IMR-90 (cell line): ENCODE measurements around the gene PDE11A. TPM values are rescaled to one million over a fixed set of nuclear protein-coding genes. Genes with fewer than 3 reads are reported as not detected.
A peak's percentile ranks its signal among the peaks of the same experiment; 100 is the strongest.

Experiments
- ATAC-seq: fragments of 200-7000 bp; cut with Tn5 transposase; 2 replicates; pipeline ENCODE4 v1.9.1; 2020; ENCODE audit warnings: low read depth, mild to moderate bottlenecking, moderate library complexity
- BruUV-seq: library from RNA; stranded (reverse); fragments of 400-500 nt; replicated peaks from 2 replicates; lab custom pipeline; 2021; lab: Mats Ljungman, UMichigan
- CTCF ChIA-PET: fragments of 300-600 bp; formaldehyde crosslinking; extraction: SDS; loops from one replicate; lab custom pipeline; 2021; ENCODE audit warnings: antibody characterized with exemption; lab: Yijun Ruan, JAX
- POLR2A ChIA-PET: fragments of 300-600 bp; sonication (Branson Sonifier 250); formaldehyde crosslinking; loops from one replicate; lab custom pipeline; 2022; ENCODE audit warnings: antibody characterized with exemption; ENCODE audit not compliant: unreplicated experiment; lab: Charles Lee
- DNase-seq: peaks from one replicate; pipeline ENCODE4 v3.0.0; 2013
- H2AFZ ChIP-seq: replicated peaks from 2 replicates; pipeline ENCODE3; 2013; ENCODE audit warnings: low read length, mild to moderate bottlenecking; ENCODE audit not compliant: poor library complexity
- H2AK5ac ChIP-seq: 2 replicates; pipeline ENCODE4 v1.6.1; 2013; ENCODE audit warnings: low read depth, low read length, inconsistent platforms
- H2AK9ac ChIP-seq: replicated peaks from 2 replicates; pipeline ENCODE3; 2013; ENCODE audit warnings: mild to moderate bottlenecking, low read depth, low read length, moderate library complexity; ENCODE audit not compliant: poor library complexity
- H2BK120ac ChIP-seq: 2 replicates; pipeline ENCODE4 v1.6.1; 2013; ENCODE audit warnings: low read depth, low read length, inconsistent platforms
- H2BK15ac ChIP-seq: 3 replicates; pipeline ENCODE4 v1.6.1; 2013; ENCODE audit warnings: low read depth, low read length, inconsistent platforms
- H2BK20ac ChIP-seq: 2 replicates; pipeline ENCODE4 v1.6.1; 2013; ENCODE audit warnings: low read depth, mild to moderate bottlenecking, inconsistent platforms, low read length, moderate library complexity
- H2BK5ac ChIP-seq: 2 replicates; pipeline ENCODE4 v1.6.1; 2013; ENCODE audit warnings: mild to moderate bottlenecking, low read depth, low read length, inconsistent platforms; ENCODE audit not compliant: poor library complexity, severe bottlenecking
- H3K14ac ChIP-seq: replicated peaks from 2 replicates; pipeline ENCODE4 v1.6.1; 2013; ENCODE audit warnings: low read depth, low read length, inconsistent platforms
- H3K18ac ChIP-seq: 2 replicates; pipeline ENCODE4 v1.6.1; 2013; ENCODE audit warnings: low read depth, low read length, control low read depth
- H3K23ac ChIP-seq: 2 replicates; pipeline ENCODE4 v1.6.1; 2013; ENCODE audit warnings: low read depth, low read length, inconsistent platforms
- H3K27ac ChIP-seq: 2 replicates; pipeline ENCODE4 v1.5.1; 2013; ENCODE audit warnings: mild to moderate bottlenecking, control low read depth, low read length; ENCODE audit not compliant: insufficient read depth
- H3K27me3 ChIP-seq: 2 replicates; pipeline ENCODE4 v1.6.1; 2013; ENCODE audit warnings: low read length; ENCODE audit not compliant: control insufficient read depth, insufficient read depth
- H3K36me3 ChIP-seq: 2 replicates; pipeline ENCODE4 v1.6.1; 2013; ENCODE audit warnings: low read length, mixed read lengths; ENCODE audit not compliant: control insufficient read depth, insufficient read depth
- H3K4ac ChIP-seq: 2 replicates; pipeline ENCODE4 v1.6.1; 2013; ENCODE audit warnings: low read depth, low read length, inconsistent platforms
- H3K4me1 ChIP-seq: 2 replicates; pipeline ENCODE4 v1.6.1; 2013; ENCODE audit warnings: low read length, mixed read lengths; ENCODE audit not compliant: control insufficient read depth, insufficient read depth
- H3K4me2 ChIP-seq: 2 replicates; pipeline ENCODE4 v1.6.1; 2013; ENCODE audit warnings: low read depth, mild to moderate bottlenecking, control low read depth, low read length, moderate library complexity
- H3K4me3 ChIP-seq: 2 replicates; pipeline ENCODE4 v1.5.1; 2013; ENCODE audit warnings: low read depth, mild to moderate bottlenecking, control low read depth, low read length, moderate library complexity; ENCODE audit not compliant: insufficient read depth
- H3K56ac ChIP-seq: 2 replicates; pipeline ENCODE4 v1.6.1; 2013; ENCODE audit warnings: low read length, inconsistent platforms; ENCODE audit not compliant: insufficient read depth; ENCODE audit errors: extremely low read depth
- H3K79me1 ChIP-seq, 2 experiments: 2 replicates each; pipeline ENCODE4 v1.6.1; 2013; ENCODE audit warnings: low read length in 2 of 2, inconsistent platforms in 1 of 2, low read depth in 1 of 2
- H3K9ac ChIP-seq: 2 replicates; pipeline ENCODE4 v1.6.1; 2013; ENCODE audit warnings: low read depth, low read length, control low read depth
- H3K9me1 ChIP-seq: 2 replicates; pipeline ENCODE4 v1.6.1; 2013; ENCODE audit warnings: low read length, inconsistent platforms; ENCODE audit not compliant: insufficient read depth
- H3K9me3 ChIP-seq: 2 replicates; pipeline ENCODE4 v1.6.1; 2013; ENCODE audit warnings: low read length; ENCODE audit not compliant: control insufficient read depth, insufficient read depth
- H4K20me1 ChIP-seq: 2 replicates; pipeline ENCODE4 v1.6.1; 2013; ENCODE audit warnings: low read length, inconsistent platforms; ENCODE audit not compliant: insufficient read depth
- H4K5ac ChIP-seq: 2 replicates; pipeline ENCODE4 v1.6.1; 2013; ENCODE audit warnings: mild to moderate bottlenecking, low read depth, low read length, control low read depth
- H4K8ac ChIP-seq, 2 experiments: 2 replicates each; pipeline ENCODE4 v1.6.1; 2013; ENCODE audit warnings: low read depth in 2 of 2, low read length in 2 of 2, control low read depth in 1 of 2, inconsistent platforms in 1 of 2
- H4K91ac ChIP-seq: 2 replicates; pipeline ENCODE4 v1.6.1; 2013; ENCODE audit warnings: low read depth, low read length, inconsistent platforms; ENCODE audit not compliant: insufficient read depth
- BHLHE40 ChIP-seq: fragments of 150-350 bp; IDR thresholded peaks from 2 replicates; pipeline ENCODE4 v1.6.1; 2016; ENCODE audit warnings: mild to moderate bottlenecking, low read depth, low read length
- FOS ChIP-seq: fragments of 150-350 bp; IDR thresholded peaks from 2 replicates; pipeline ENCODE4 v1.6.1; 2016; ENCODE audit warnings: low read depth, low read length
- MAFK ChIP-seq: IDR thresholded peaks from 2 replicates; pipeline ENCODE4 v1.6.1; 2012; ENCODE audit warnings: low read depth, low read length, improper control_type of control experiment
- NFE2L2 ChIP-seq: fragments of 150-350 bp; IDR thresholded peaks from 2 replicates; pipeline ENCODE4 v1.6.1; 2016; ENCODE audit warnings: low read depth, mild to moderate bottlenecking, low read length
- POLR2A ChIP-seq: IDR thresholded peaks from 2 replicates; pipeline ENCODE4 v1.6.1; 2012; ENCODE audit warnings: mild to moderate bottlenecking, low read depth, low read length
- RAD21 ChIP-seq: IDR thresholded peaks from 2 replicates; pipeline ENCODE4 v1.6.1; 2012; ENCODE audit warnings: low read length, improper control_type of control experiment
- RFX5 ChIP-seq: IDR thresholded peaks from 2 replicates; pipeline ENCODE4 v1.8.0; 2012; ENCODE audit warnings: low read depth, mild to moderate bottlenecking, low read length, moderate library complexity
- SMC3 ChIP-seq: fragments of 150-350 bp; IDR thresholded peaks from 2 replicates; pipeline ENCODE4 v1.6.1; 2016; ENCODE audit warnings: low read depth, mild to moderate bottlenecking, antibody characterized with exemption, low read length, moderate library complexity
- WGBS, 2 experiments: methylation state at CpG; one replicate each; pipeline versions ENCODE4 v1.1.5 to v1.1.7; 2013; ENCODE audit warnings: missing lambda C conversion rate in 2 of 2; ENCODE audit not compliant: insufficient read length in 1 of 2; ENCODE audit errors: extremely low coverage in 2 of 2; 5-methylcytosine and 5-hydroxymethylcytosine counted together
- dilution Hi-C: fragments of 300-500 bp; cut with HindIII; formaldehyde crosslinking; loops from one replicate; pipeline ENCODE4 v1.14.3; 2018; ENCODE audit warnings: low sequenced_read_pairs; ENCODE audit not compliant: unreplicated experiment
- in situ Hi-C: fragments of 300-500 bp; cut with MboI; formaldehyde crosslinking; loops from 3 replicates; pipeline ENCODE4 v1.14.3; 2019; ENCODE audit warnings: low sequenced_read_pairs, inconsistent platforms, mixed read lengths
- intact Hi-C: fragments of 100-400 bp; cut with micrococcal nuclease; formaldehyde crosslinking; loops from 2 replicates; pipeline ENCODE4 v1.10.0; 2022
- polyA plus RNA-seq, 3 experiments: library from polyadenylated mRNA; depleted of rRNA; stranded (reverse); fragments of >200 nt; gene quantifications; 2 replicates each; pipeline ENCODE4 v1.2.3, GENCODE V29; 2012; ENCODE audit warnings: low replicate concordance in 1 of 3
- total RNA-seq: library from RNA; depleted of rRNA; stranded (reverse); fragments of >200 nt; gene quantifications from 2 replicates; pipeline ENCODE4 v1.2.3, GENCODE V29; 2012

PDE11A gene
- total and polyA plus RNA-seq, 2 of the 4 experiments (the other 2 are of a cell fraction): 0.21 to 0.72 TPM

DNA sequence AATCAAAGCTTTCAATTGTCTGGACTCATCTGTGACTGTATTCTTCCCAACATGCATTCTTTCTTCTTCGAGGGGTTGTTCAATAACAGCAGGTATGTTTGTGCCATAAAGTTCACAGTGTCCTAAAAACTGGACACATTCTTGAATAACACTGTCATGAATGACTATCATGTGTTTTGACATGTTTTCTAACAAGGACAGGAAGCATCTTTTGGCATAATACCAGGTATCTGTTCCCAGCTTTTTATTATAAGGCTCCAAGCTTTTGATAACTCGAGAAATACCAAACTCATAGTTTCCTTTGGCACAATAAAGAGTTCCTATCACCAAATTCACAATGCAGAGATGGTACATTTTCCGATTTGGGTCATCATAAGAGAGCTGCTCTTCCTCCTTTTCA lies 455.8 kb downstream of the PDE11A start:
- no peak for ATAC-seq
- Histone ChIP-seq H3K56ac (no peak overlapping the region), H3K27me3 (no peaks in the 10 kb centered on the region), H3K9me1 (no peaks in the 10 kb centered on the region; the same call in 1 of the 2 replicates), H4K5ac (no peak overlapping the region), H3K27ac (no peak overlapping the region), H4K20me1 (no peaks in the 10 kb centered on the region), H4K8ac (no peak overlapping the region), H3K36me3 (no peaks in the 10 kb centered on the region), H4K91ac (no peak overlapping the region), H3K4me2 (no peak overlapping the region), H3K4me3 (no peak overlapping the region), H3K9ac (no peak overlapping the region), H2AFZ (no peak overlapping the region), H2BK120ac (no peak overlapping the region), H3K9me3 (no peaks in the 10 kb centered on the region), H3K4ac (no peak overlapping the region), H2BK20ac (no peak overlapping the region), H3K23ac (no peak overlapping the region), H3K14ac (no peak overlapping the region), H2AK9ac (no peak overlapping the region), H2BK15ac (no peak overlapping the region), H2BK5ac (no peak overlapping the region), H3K79me1 (0 out of 4 replicates have a peak, but pooled peaks cover 0 to 3% of the 10 kb centered on the region in 2 experiments), H3K4me1 (no peaks in the 10 kb centered on the region; the same call in 1 of the 2 replicates), H2AK5ac (no peak overlapping the region), H3K18ac (no peak overlapping the region)
- TSS peak; percentile 37 for BruUV-seq
- no peak for TF ChIP-seq POLR2A
- no peak for TF ChIP-seq NFE2L2
- TF ChIP-seq MAFK: no peak
- TF ChIP-seq RAD21: no peak
- no peak for TF ChIP-seq FOS
- no peak for TF ChIP-seq BHLHE40
- no peak for TF ChIP-seq SMC3
- TF ChIP-seq RFX5: no peak
- ChIA-PET POLR2A (no interaction called here), CTCF (no interaction called here)
- dilution Hi-C loops: no loop called here
- no peak for DNase-seq
- in situ Hi-C loops: loop anchor here (5.0 kb wide), 1 partner anchor 59 kb away; no protein-coding TSS in a partner anchor
- no CpG with 5 or more reads among the region's 3 CpGs for WGBS, 2 experiments
- intact Hi-C loops: loop anchor here (5.0 kb wide), 1 partner anchor 64 kb away; a partner anchor contains a TSS
